HepG2 (cell line): Measurements from ENCODE around the gene PC. TPM values are rescaled to one million over a fixed set of nuclear protein-coding genes. Genes with fewer than 3 reads are reported as not detected.
A peak's percentile ranks its signal among the peaks of the same experiment; 100 is the strongest.

Experiments
- AHR ChIP-seq: IDR thresholded peaks from 2 replicates; pipeline ENCODE4 v1.6.1; 2018; ENCODE audit warnings: missing genetic modification reagents, missing compliant biosample characterization
- ATF7-NPFF ChIP-seq: sonication (generic); formaldehyde crosslinking; IDR thresholded peaks from 2 replicates; pipeline ENCODE4 v1.8.1; 2023; ENCODE audit warnings: mild to moderate bottlenecking, low read depth, missing genetic modification reagents, moderate library complexity
- CBX1 ChIP-seq: IDR thresholded peaks from one replicate; pipeline ENCODE4 v1.6.1; 2016; ENCODE audit warnings: antibody characterized with exemption, low read depth
- FOXK2 ChIP-seq: fragments of 450-650 bp; IDR thresholded peaks from 2 replicates; pipeline ENCODE4 v1.6.1; 2016
- HDAC2 ChIP-seq: sonication (generic); formaldehyde crosslinking; IDR thresholded peaks from 2 replicates; pipeline ENCODE4 v1.4.0; 2020; ENCODE audit warnings: missing genetic modification reagents
- HOXA5 ChIP-seq: sonication (generic); formaldehyde crosslinking; IDR thresholded peaks from 2 replicates; pipeline ENCODE4 v1.4.0; 2020; ENCODE audit warnings: missing genetic modification reagents
- KAT7 ChIP-seq: IDR thresholded peaks from 2 replicates; pipeline ENCODE4 v1.6.1; 2018; ENCODE audit warnings: borderline replicate concordance, missing compliant biosample characterization
- KDM6A ChIP-seq: IDR thresholded peaks from 2 replicates; pipeline ENCODE4 v1.6.1; 2016; ENCODE audit warnings: low read depth
- NCOA2 ChIP-seq: sonication (generic); formaldehyde crosslinking; IDR thresholded peaks from 2 replicates; pipeline ENCODE4 v1.8.0; 2022; ENCODE audit warnings: inconsistent platforms
- NFIB ChIP-seq: sonication (generic); formaldehyde crosslinking; IDR thresholded peaks from 2 replicates; pipeline ENCODE4 v1.9.0; 2021; ENCODE audit warnings: missing genetic modification reagents, mild to moderate bottlenecking, borderline replicate concordance
- RCOR2 ChIP-seq: IDR thresholded peaks from 2 replicates; pipeline ENCODE4 v1.6.1; 2016; ENCODE audit warnings: missing biosample characterization, missing genetic modification reagents
- ZBTB7A ChIP-seq: sonication (generic); formaldehyde crosslinking; IDR thresholded peaks from 2 replicates; pipeline ENCODE4 v1.8.0; 2022; ENCODE audit warnings: mild to moderate bottlenecking, missing genetic modification reagents
- ZEB1 ChIP-seq: IDR thresholded peaks from 2 replicates; pipeline ENCODE4 v1.6.1; 2012; ENCODE audit warnings: mild to moderate bottlenecking, low read depth, inconsistent platforms; ENCODE audit not compliant: insufficient replicate concordance
- ZFP37 ChIP-seq: sonication (generic); formaldehyde crosslinking; IDR thresholded peaks from 2 replicates; pipeline ENCODE4 v1.4.0; 2020; ENCODE audit warnings: missing genetic modification reagents, borderline replicate concordance
- ZNF10 ChIP-seq: sonication (generic); formaldehyde crosslinking; IDR thresholded peaks from 2 replicates; pipeline ENCODE4 v1.4.0; 2020; ENCODE audit warnings: mild to moderate bottlenecking, low read depth, missing genetic modification reagents, borderline replicate concordance
- ZNF121 ChIP-seq: sonication (generic); formaldehyde crosslinking; IDR thresholded peaks from 2 replicates; pipeline ENCODE4 v1.5.0; 2020; ENCODE audit warnings: mild to moderate bottlenecking, missing genetic modification reagents
- ZNF263 ChIP-seq: sonication (generic); formaldehyde crosslinking; IDR thresholded peaks from 2 replicates; pipeline ENCODE4 v1.4.0; 2020; ENCODE audit warnings: missing genetic modification reagents
- ZNF264 ChIP-seq: sonication (generic); formaldehyde crosslinking; IDR thresholded peaks from 2 replicates; pipeline ENCODE4 v1.4.0; 2020; ENCODE audit warnings: missing genetic modification reagents
- ZNF282 ChIP-seq: fragments of 450-650 bp; IDR thresholded peaks from 2 replicates; pipeline ENCODE4 v1.6.1; 2018; ENCODE audit not compliant: partially characterized antibody
- ZNF30 ChIP-seq: sonication (generic); formaldehyde crosslinking; IDR thresholded peaks from 2 replicates; pipeline ENCODE4 v1.5.0; 2020; ENCODE audit warnings: mild to moderate bottlenecking, missing genetic modification reagents
- ZNF350 ChIP-seq: sonication (generic); formaldehyde crosslinking; IDR thresholded peaks from 2 replicates; pipeline ENCODE4 v1.4.0; 2020; ENCODE audit warnings: mild to moderate bottlenecking, low read depth, missing genetic modification reagents, borderline replicate concordance
- ZNF367 ChIP-seq: sonication (generic); formaldehyde crosslinking; IDR thresholded peaks from 2 replicates; pipeline ENCODE4 v1.4.0; 2020; ENCODE audit warnings: missing genetic modification reagents, borderline replicate concordance
- ZNF546 ChIP-seq: sonication (generic); formaldehyde crosslinking; conservative IDR thresholded peaks from 2 replicates; pipeline ENCODE4 v1.8.1; 2023; ENCODE audit warnings: mild to moderate bottlenecking, missing genetic modification reagents
- ZNF7 ChIP-seq: IDR thresholded peaks from 2 replicates; pipeline ENCODE4 v1.6.1; 2016; ENCODE audit warnings: missing biosample characterization, missing genetic modification reagents
- ZNF720 ChIP-seq: sonication (generic); formaldehyde crosslinking; IDR thresholded peaks from 2 replicates; pipeline ENCODE4 v1.4.0; 2020; ENCODE audit warnings: missing genetic modification reagents
- ZNF749 ChIP-seq: sonication (generic); formaldehyde crosslinking; IDR thresholded peaks from 2 replicates; pipeline ENCODE4 v1.8.0; 2022; ENCODE audit warnings: mild to moderate bottlenecking, missing genetic modification reagents, moderate library complexity, borderline replicate concordance
- ZNF883 ChIP-seq: sonication (generic); formaldehyde crosslinking; IDR thresholded peaks from 2 replicates; pipeline ENCODE4 v1.5.1; 2020; ENCODE audit warnings: mild to moderate bottlenecking, missing genetic modification reagents; ENCODE audit errors: not compliant biosample characterization
- polyA plus RNA-seq, 8 experiments: library from polyadenylated mRNA; depleted of rRNA in 3 of 8; stranded (reverse) in 7 of 8; unstranded in 1 of 8; fragments of >200 nt; fragmentation: Illumina TruSeq in 4 of 8; extraction: Trizol in 4 of 8; gene quantifications; 2 replicates each; pipeline versions ENCODE4 v1.2.1 to v1.2.3, GENCODE V29; 2011 to 2016; ENCODE audit warnings: low read depth in 4 of 8, missing spikeins in 1 of 8, mixed read lengths in 1 of 8; ENCODE audit not compliant: insufficient read depth in 1 of 8
- total RNA-seq, 5 experiments: library from RNA; depleted of rRNA; stranded (reverse); fragments of >200 nt; fragmentation: Illumina TruSeq; extraction: Trizol; gene quantifications; 2 replicates each; pipeline ENCODE4 v1.2.3, GENCODE V29; 2016; ENCODE audit warnings: low read depth in 1 of 5
- TF ChIP-seq, protein P1 (sequence below): sonication (generic); formaldehyde crosslinking; IDR thresholded peaks from 2 replicates; pipeline ENCODE4 v1.8.0; 2022; ENCODE audit warnings: missing genetic modification reagents, mild to moderate bottlenecking, borderline replicate concordance
- TF ChIP-seq, protein P2 (sequence below): IDR thresholded peaks from 2 replicates; pipeline ENCODE4 v1.6.1; 2018; ENCODE audit warnings: missing genetic modification reagents
- TF ChIP-seq, protein P3 (sequence below): sonication (generic); formaldehyde crosslinking; IDR thresholded peaks from 2 replicates; pipeline ENCODE4 v1.4.0; 2020; ENCODE audit warnings: missing genetic modification reagents

The PC gene
- total and polyA plus RNA-seq, 2 of the 13 experiments (the other 11 are each of a cell fraction or from before 2014, with no cell fraction given), result 29.0 to 39.0 TPM

DNA sequence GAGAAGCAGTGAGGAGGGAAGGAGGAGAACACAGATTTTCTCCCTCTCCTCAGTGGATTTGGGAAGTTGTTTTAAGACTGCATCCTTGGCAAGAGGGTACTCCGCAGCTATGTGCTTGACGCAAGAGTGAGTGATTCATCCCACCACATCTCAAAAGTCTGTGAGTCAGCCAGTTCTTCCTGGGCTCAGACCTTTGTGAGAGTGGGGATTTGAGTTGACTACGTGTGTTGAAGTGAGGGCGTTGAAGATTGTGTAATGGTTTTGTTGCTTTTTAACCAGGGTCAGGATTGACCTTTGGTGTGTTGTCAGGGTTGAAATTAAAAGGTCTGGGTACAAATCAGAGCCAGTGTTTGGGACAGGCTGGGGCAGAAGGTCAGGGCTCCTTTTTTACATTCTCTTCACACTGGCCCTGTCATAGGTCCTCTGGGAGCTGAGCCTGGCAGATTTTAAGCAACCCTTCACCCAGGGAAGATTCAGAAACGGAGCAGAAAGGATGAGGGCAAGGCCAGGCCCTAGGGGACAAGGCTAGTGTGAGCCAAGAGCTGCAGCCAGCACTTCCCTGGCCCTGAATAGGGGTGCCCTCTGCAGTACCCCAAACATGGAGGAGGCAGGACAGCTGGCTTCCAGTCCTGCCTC, 12.7 kb upstream of the PC start (continued):
- TF ChIP-seq, protein P1, sequence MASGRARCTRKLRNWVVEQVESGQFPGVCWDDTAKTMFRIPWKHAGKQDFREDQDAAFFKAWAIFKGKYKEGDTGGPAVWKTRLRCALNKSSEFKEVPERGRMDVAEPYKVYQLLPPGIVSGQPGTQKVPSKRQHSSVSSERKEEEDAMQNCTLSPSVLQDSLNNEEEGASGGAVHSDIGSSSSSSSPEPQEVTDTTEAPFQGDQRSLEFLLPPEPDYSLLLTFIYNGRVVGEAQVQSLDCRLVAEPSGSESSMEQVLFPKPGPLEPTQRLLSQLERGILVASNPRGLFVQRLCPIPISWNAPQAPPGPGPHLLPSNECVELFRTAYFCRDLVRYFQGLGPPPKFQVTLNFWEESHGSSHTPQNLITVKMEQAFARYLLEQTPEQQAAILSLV, result no peak
- no peak for TF ChIP-seq ZNF7 (CRISPR knock-in tag)
- no peak for TF ChIP-seq ZBTB7A (CRISPR knock-in tag)
- peak; percentile 61 for TF ChIP-seq KDM6A (CRISPR knock-in tag)
- 0 out of 2 replicates have a peak, but pooled peaks have one; percentile 43 for TF ChIP-seq FOXK2
- no peak for TF ChIP-seq ZNF264 (CRISPR knock-in tag)
- no peak for TF ChIP-seq ATF7-NPFF (CRISPR knock-in tag)
- 0 out of 2 replicates have a peak, but pooled peaks have one; percentile 30 for TF ChIP-seq ZNF121 (CRISPR knock-in tag)
- no peak for TF ChIP-seq ZNF30
- no peak for TF ChIP-seq ZNF367 (CRISPR knock-in tag)
- TF ChIP-seq, protein P2, sequence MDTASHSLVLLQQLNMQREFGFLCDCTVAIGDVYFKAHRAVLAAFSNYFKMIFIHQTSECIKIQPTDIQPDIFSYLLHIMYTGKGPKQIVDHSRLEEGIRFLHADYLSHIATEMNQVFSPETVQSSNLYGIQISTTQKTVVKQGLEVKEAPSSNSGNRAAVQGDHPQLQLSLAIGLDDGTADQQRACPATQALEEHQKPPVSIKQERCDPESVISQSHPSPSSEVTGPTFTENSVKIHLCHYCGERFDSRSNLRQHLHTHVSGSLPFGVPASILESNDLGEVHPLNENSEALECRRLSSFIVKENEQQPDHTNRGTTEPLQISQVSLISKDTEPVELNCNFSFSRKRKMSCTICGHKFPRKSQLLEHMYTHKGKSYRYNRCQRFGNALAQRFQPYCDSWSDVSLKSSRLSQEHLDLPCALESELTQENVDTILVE (CRISPR knock-in tag), result 0 out of 2 replicates have a peak, but pooled peaks have one; percentile 59
- TF ChIP-seq NCOA2, result peak; percentile 86
- TF ChIP-seq HOXA5 (CRISPR knock-in tag), result no peak
- 0 out of 2 replicates have a peak, but pooled peaks have one; percentile 14 for TF ChIP-seq ZNF749
- TF ChIP-seq ZNF720 (CRISPR knock-in tag), result no peak
- no peak for TF ChIP-seq CBX1
- no peak for TF ChIP-seq ZNF546
- TF ChIP-seq ZNF350 (CRISPR knock-in tag), result peak; percentile 92; the same call in 1 of the 2 replicates
- no peak for TF ChIP-seq ZNF10
- peak; percentile 74; the same call in 1 of the 2 replicates for TF ChIP-seq ZNF263 (CRISPR knock-in tag)
- TF ChIP-seq, protein P3, sequence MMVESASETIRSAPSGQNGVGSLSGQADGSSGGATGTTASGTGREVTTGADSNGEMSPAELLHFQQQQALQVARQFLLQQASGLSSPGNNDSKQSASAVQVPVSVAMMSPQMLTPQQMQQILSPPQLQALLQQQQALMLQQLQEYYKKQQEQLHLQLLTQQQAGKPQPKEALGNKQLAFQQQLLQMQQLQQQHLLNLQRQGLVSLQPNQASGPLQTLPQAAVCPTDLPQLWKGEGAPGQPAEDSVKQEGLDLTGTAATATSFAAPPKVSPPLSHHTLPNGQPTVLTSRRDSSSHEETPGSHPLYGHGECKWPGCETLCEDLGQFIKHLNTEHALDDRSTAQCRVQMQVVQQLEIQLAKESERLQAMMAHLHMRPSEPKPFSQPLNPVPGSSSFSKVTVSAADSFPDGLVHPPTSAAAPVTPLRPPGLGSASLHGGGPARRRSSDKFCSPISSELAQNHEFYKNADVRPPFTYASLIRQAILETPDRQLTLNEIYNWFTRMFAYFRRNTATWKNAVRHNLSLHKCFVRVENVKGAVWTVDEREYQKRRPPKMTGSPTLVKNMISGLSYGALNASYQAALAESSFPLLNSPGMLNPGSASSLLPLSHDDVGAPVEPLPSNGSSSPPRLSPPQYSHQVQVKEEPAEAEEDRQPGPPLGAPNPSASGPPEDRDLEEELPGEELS, result peak; percentile 92
- TF ChIP-seq RCOR2, result peak; percentile 98
- TF ChIP-seq ZNF883, result peak; percentile 71
- TF ChIP-seq AHR (CRISPR knock-in tag), result no peak
- TF ChIP-seq HDAC2 (CRISPR knock-in tag), result peak; percentile 99
- TF ChIP-seq ZFP37 (CRISPR knock-in tag), result no peak
- TF ChIP-seq ZNF282, result no peak
- TF ChIP-seq NFIB (CRISPR knock-in tag), result no peak
- TF ChIP-seq KAT7 (CRISPR knock-in tag), result no peak
- TF ChIP-seq ZEB1, result no peak
